PC-3 (cell line): ENCODE data around the gene ABHD18. TPM values are rescaled to one million over a fixed set of nuclear protein-coding genes. Genes with fewer than 3 reads are reported as not detected.

Experiments used
- ATAC-seq: fragments of 200-7000 bp; cut with Tn5 transposase; 2 replicates; pipeline ENCODE4 v1.9.1; 2020; ENCODE audit warnings: mild to moderate bottlenecking, moderate library complexity
- BruUV-seq: library from RNA; stranded (reverse); fragments of 400-500 nt; replicated peaks from 2 replicates; lab custom pipeline; 2021; lab: Mats Ljungman, UMichigan
- CTCF ChIA-PET: fragments of 300-600 bp; sonication (Branson Sonifier 250); formaldehyde crosslinking; loops from one replicate; lab custom pipeline; 2022; ENCODE audit warnings: antibody characterized with exemption; lab: Charles Lee
- POLR2A ChIA-PET: fragments of 300-600 bp; sonication (Branson Sonifier 250); formaldehyde crosslinking; loops from one replicate; lab custom pipeline; 2022; ENCODE audit warnings: antibody characterized with exemption; ENCODE audit not compliant: unreplicated experiment; lab: Charles Lee
- DNase-seq: peaks from one replicate; pipeline ENCODE4 v3.0.0-alpha.2; 2015
- H2AFZ ChIP-seq: fragments of 300-600 bp; sonication (generic); 2 replicates; pipeline ENCODE4 v1.6.0; 2016; ENCODE audit warnings: antibody characterized with exemption, low read length
- H3F3A ChIP-seq: fragments of 300-600 bp; sonication (generic); one replicate; pipeline ENCODE4 v1.6.0; 2017; ENCODE audit warnings: antibody characterized with exemption, low read length, control low read depth, mild to moderate bottlenecking; ENCODE audit not compliant: unreplicated experiment
- H3K27ac ChIP-seq: fragments of 300-600 bp; sonication (generic); 2 replicates; pipeline ENCODE4 v1.5.1; 2016; ENCODE audit warnings: mild to moderate bottlenecking, low read length
- H3K27me3 ChIP-seq: fragments of 300-600 bp; sonication (generic); 2 replicates; pipeline ENCODE4 v1.6.1; 2016; ENCODE audit warnings: low read length, mixed read lengths
- H3K36me3 ChIP-seq: fragments of 300-600 bp; sonication (generic); 2 replicates; pipeline ENCODE4 v1.6.1; 2016; ENCODE audit warnings: low read depth, mixed run types, low read length, mixed read lengths
- H3K4me1 ChIP-seq: fragments of 300-600 bp; sonication (generic); 2 replicates; pipeline ENCODE4 v1.5.1; 2016; ENCODE audit warnings: low read length; ENCODE audit not compliant: insufficient read depth
- H3K4me2 ChIP-seq: fragments of 300-600 bp; sonication (generic); 2 replicates; pipeline ENCODE4 v1.6.0; 2016; ENCODE audit warnings: low read length
- H3K4me3 ChIP-seq: fragments of 300-600 bp; sonication (generic); 2 replicates; pipeline ENCODE4 v1.5.1; 2016; ENCODE audit warnings: mild to moderate bottlenecking, low read length, mixed read lengths
- H3K79me2 ChIP-seq: fragments of 300-600 bp; sonication (generic); 2 replicates; pipeline ENCODE4 v1.6.1; 2017; ENCODE audit warnings: low read length, mixed read lengths
- H3K9ac ChIP-seq: fragments of 300-600 bp; sonication (generic); 2 replicates; pipeline ENCODE4 v1.6.0; 2016; ENCODE audit warnings: mild to moderate bottlenecking, low read length
- H3K9me2 ChIP-seq: fragments of 300-600 bp; sonication (generic); replicated peaks from 2 replicates; pipeline ENCODE4 v1.6.1; 2016; ENCODE audit warnings: mixed run types, low read length, mixed read lengths
- H3K9me3 ChIP-seq: fragments of 300-600 bp; sonication (generic); 2 replicates; pipeline ENCODE4 v1.6.1; 2016; ENCODE audit warnings: low read length, mixed read lengths
- H4K20me1 ChIP-seq: fragments of 300-600 bp; sonication (generic); 2 replicates; pipeline ENCODE4 v1.6.1; 2016; ENCODE audit warnings: low read length, mixed read lengths
- CTCF ChIP-seq: fragments of 300-600 bp; sonication (generic); conservative IDR thresholded peaks from 2 replicates; pipeline ENCODE4 v1.5.1; 2017; ENCODE audit warnings: antibody characterized with exemption, low read depth, mild to moderate bottlenecking, low read length
- EZH2 ChIP-seq: fragments of 300-600 bp; sonication (generic); IDR thresholded peaks from one replicate; pipeline ENCODE4 v1.6.1; 2017; ENCODE audit warnings: antibody characterized with exemption, mild to moderate bottlenecking, low read length; ENCODE audit not compliant: unreplicated experiment
- EZH2phosphoT487 ChIP-seq: fragments of 300-600 bp; sonication (generic); IDR thresholded peaks from 2 replicates; pipeline ENCODE4 v1.6.1; 2018; ENCODE audit warnings: mild to moderate bottlenecking, antibody characterized with exemption, low read length, borderline replicate concordance
- intact Hi-C: fragments of 100-400 bp; cut with micrococcal nuclease; formaldehyde crosslinking; loops from 2 replicates; pipeline ENCODE4 v1.9.0; 2023
- total RNA-seq: library from RNA; depleted of rRNA; stranded (reverse); fragments of >200 nt; gene quantifications from 2 replicates; pipeline ENCODE4 v1.2.3, GENCODE V29; 2014; rRNA removed

Gene ABHD18
- total RNA-seq, 1 experiment from 2014 or later, result 3.3 TPM

GRCh38 chr4:128068918-128069317 is 103.7 kb downstream of the ABHD18 start:
- Histone ChIP-seq H3K9ac (no peak overlapping the region), H3K27ac (no peak overlapping the region), H3K36me3 (no peaks in the 10 kb centered on the region), H2AFZ (no peak overlapping the region), H4K20me1 (no peaks in the 10 kb centered on the region), H3K4me3 (no peak overlapping the region), H3F3A (no peaks in the 10 kb centered on the region), H3K9me2 (no peaks in the 10 kb centered on the region), H3K4me2 (no peak overlapping the region), H3K27me3 (no peaks in the 10 kb centered on the region), H3K4me1 (peaks cover 6% of the 10 kb centered on the region; the same call in 1 of the 2 replicates), H3K79me2 (peaks cover 77% of the 10 kb centered on the region), H3K9me3 (no peaks in the 10 kb centered on the region)
- TF ChIP-seq EZH2 (no peak), CTCF (peak; percentile 62), EZH2phosphoT487 (no peak)
- no TSS peak for BruUV-seq
- ATAC-seq (peak; percentile 70), DNase-seq (peak; percentile 53)
- intact Hi-C loops, result loop anchor here (10.0 kb wide), 1 partner anchor 216 kb away; the partner anchor contains the start of gene PGRMC2
- ChIA-PET CTCF (no interaction called here), POLR2A (no interaction called here)

- Histone ChIP-seq H4K20me1 (no peaks in the 10 kb centered on the region), H3K4me1 (no peaks in the 10 kb centered on the region), H3K36me3 (peaks cover 6% of the 10 kb centered on the region), H3K4me3 (no peak overlapping the region), H3K27ac (no peak overlapping the region), H3K4me2 (no peak overlapping the region), H3K9me3 (no peaks in the 10 kb centered on the region), H3K27me3 (no peaks in the 10 kb centered on the region), H3K9ac (no peak overlapping the region), H3K79me2 (peaks cover 10% of the 10 kb centered on the region; the same call in 1 of the 2 replicates), H2AFZ (no peak overlapping the region), H3K9me2 (no peaks in the 10 kb centered on the region), H3F3A (no peaks in the 10 kb centered on the region)
- ATAC-seq, result no peak
- no TSS peak for BruUV-seq
- no peak for TF ChIP-seq EZH2phosphoT487
- no peak for TF ChIP-seq EZH2
- no peak for TF ChIP-seq CTCF
- no peak for DNase-seq
- CTCF ChIA-PET, result interaction anchor here (0.6 kb wide), 1 partner anchor 21 kb away, joined by 10 read pairs; no protein-coding TSS in a partner anchor
- intact Hi-C loops, result no loop called here
- POLR2A ChIA-PET, result no interaction called here
These were observed 111.3 kb downstream of the ABHD18 start for GRCh38 chr4:128076464-128076863.

Other genes with a start within 250 kb of the ABHD18 start
- gene SLC25A31, start 235.0 kb upstream of the ABHD18 start, total RNA-seq, result not detected in 2 replicates
- 8.7 and 9.2 TPM in 2 replicates for gene HSPA4L, start 183.1 kb upstream of the ABHD18 start, total RNA-seq
- gene PLK4, start 84.5 kb upstream of the ABHD18 start, total RNA-seq, result 42.5 and 54.5 TPM in 2 replicates
- gene MFSD8, start 233 bp upstream of the ABHD18 start, total RNA-seq, result 12.3 and 12.8 TPM in 2 replicates
- 14.8 and 22.2 TPM in 2 replicates for gene LARP1B, start 95.9 kb downstream of the ABHD18 start, total RNA-seq